CD4-positive, CD25-positive, alpha-beta regulatory T cell (primary cell): Measurements from ENCODE around the gene VSIG10L2. TPM values are rescaled to one million over a fixed set of nuclear protein-coding genes. Genes with fewer than 3 reads are reported as not detected.

ENCODE experiments used
- ATAC-seq, 2 donors: fragments of 150-1000 bp; cut with Tn5 transposase; one replicate each; pipeline ENCODE4 v1.10.0; 2021; ENCODE audit warnings: low read depth in 2 of 2, moderate number of reproducible peaks in 2 of 2, moderate library complexity in 1 of 2
- DNase-seq, 3 donors: peaks; one replicate each; pipeline versions ENCODE4 v3.0.0 to v3.0.0-alpha.2; 2012 to 2022; ENCODE audit warnings: mixed read lengths in 1 of 3
- H3K27ac ChIP-seq: one replicate; pipeline ENCODE4 v1.7.0; 2013; ENCODE audit warnings: mild to moderate bottlenecking, low read length; ENCODE audit not compliant: insufficient read depth, poor library complexity, severe bottlenecking
- H3K27me3 ChIP-seq: one replicate; pipeline ENCODE4 v1.7.0; 2013; ENCODE audit warnings: low read length; ENCODE audit not compliant: control insufficient read depth, insufficient read depth
- H3K36me3 ChIP-seq: one replicate; pipeline ENCODE4 v1.7.0; 2013; ENCODE audit warnings: mild to moderate bottlenecking, low read length, moderate library complexity; ENCODE audit not compliant: control insufficient read depth, insufficient read depth
- H3K4me1 ChIP-seq: 2 replicates; pipeline ENCODE4 v1.7.0; 2013; ENCODE audit warnings: mild to moderate bottlenecking, low read length; ENCODE audit not compliant: insufficient read depth, control insufficient read depth, poor library complexity, severe bottlenecking
- H3K4me3 ChIP-seq: one replicate; pipeline ENCODE4 v1.7.0; 2013; ENCODE audit warnings: low read depth, mild to moderate bottlenecking, low read length, moderate library complexity
- H3K9me3 ChIP-seq, 2 experiments: 1 replicate in 1 of 2; 2 replicates in 1 of 2; pipeline ENCODE4 v1.7.0; 2013; ENCODE audit warnings: low read length in 2 of 2, mild to moderate bottlenecking in 1 of 2, moderate library complexity in 1 of 2; ENCODE audit not compliant: control insufficient read depth in 2 of 2
- H3K27ac Mint-ChIP-seq, 3 donors: one replicate each; pipeline ENCODE4 v1.8.0; 2020 to 2022; ENCODE audit warnings: mild to moderate bottlenecking in 3 of 3, mixed read lengths in 3 of 3, moderate library complexity in 2 of 3
- H3K27me3 Mint-ChIP-seq: one replicate; pipeline ENCODE4 v1.8.0; 2022; ENCODE audit warnings: mild to moderate bottlenecking, mixed read lengths
- H3K36me3 Mint-ChIP-seq: one replicate; pipeline ENCODE4 v1.8.0; 2020; ENCODE audit warnings: mixed read lengths
- H3K4me1 Mint-ChIP-seq, 4 donors: one replicate each; pipeline ENCODE4 v1.8.0; 2020 to 2022; ENCODE audit warnings: mixed read lengths in 4 of 4, mild to moderate bottlenecking in 1 of 4
- H3K4me3 Mint-ChIP-seq, 4 donors: one replicate each; pipeline ENCODE4 v1.8.0; 2020 to 2022; ENCODE audit warnings: mild to moderate bottlenecking in 4 of 4, mixed read lengths in 4 of 4, moderate library complexity in 3 of 4
- H3K9me3 Mint-ChIP-seq, 7 donors: one replicate each; pipeline ENCODE4 v1.8.0; 2020 to 2022; ENCODE audit warnings: mixed read lengths in 7 of 7, mild to moderate bottlenecking in 3 of 7, moderate library complexity in 2 of 7
- polyA plus RNA-seq, 4 donors: library from polyadenylated mRNA; unstranded; fragments of 300-500 nt; fragmentation: Illumina TruSeq; gene quantifications; one replicate each; pipeline ENCODE4 v1.2.3, GENCODE V29; 2021
- total RNA-seq: library from RNA; stranded (reverse); gene quantifications from one replicate; pipeline ENCODE4 v1.2.3, GENCODE V29; 2022

Gene VSIG10L2
- total and polyA plus RNA-seq, 5 donors from 2014 or later, result not detected

- no peaks in the 10 kb centered on the region for H3K9me3 Mint-ChIP-seq
- H3K4me3 Mint-ChIP-seq, result no peak overlapping the region
- peaks cover 5% of the 10 kb centered on the region for H3K27me3 Mint-ChIP-seq
- ATAC-seq (no peak), DNase-seq (no peak)
- no peak overlapping the region for H3K27ac Mint-ChIP-seq
- Histone ChIP-seq H3K9me3 (no peaks in the 10 kb centered on the region), H3K4me3 (no peak overlapping the region), H3K27me3 (no peaks in the 10 kb centered on the region), H3K36me3 (no peaks in the 10 kb centered on the region), H3K4me1 (no peaks in the 10 kb centered on the region), H3K27ac (no peak overlapping the region)
- peaks cover 4% of the 10 kb centered on the region for H3K36me3 Mint-ChIP-seq
- H3K4me1 Mint-ChIP-seq, result peaks cover 0 to 7% (median 2%) of the 10 kb centered on the region in 4 donors
Measured at GRCh38 chr11:125994509-125994908, 48.7 kb downstream of the VSIG10L2 start.

DNA sequence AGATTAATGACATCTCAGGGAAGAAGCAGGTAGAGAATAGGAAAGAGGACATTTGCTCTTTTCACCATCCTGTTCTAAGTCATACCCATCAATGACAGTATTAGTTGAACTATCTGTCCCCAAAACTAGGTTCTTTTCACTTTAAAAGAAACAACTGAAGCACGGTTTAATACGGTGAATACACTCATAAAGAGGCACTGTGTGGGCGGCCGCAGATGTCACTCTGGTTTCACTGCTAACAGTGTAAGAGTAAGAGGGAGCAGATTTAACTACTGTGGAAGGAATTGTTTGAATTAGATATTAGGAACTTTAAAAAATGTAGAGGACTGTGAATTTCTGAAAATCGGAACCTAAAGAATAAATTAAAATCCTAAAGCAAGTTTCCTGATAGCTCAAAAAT lies 49.5 kb downstream of the VSIG10L2 start:
- H3K36me3 Mint-ChIP-seq, result peaks cover 4% of the 10 kb centered on the region
- no peak overlapping the region for H3K27ac Mint-ChIP-seq
- Histone ChIP-seq H3K27ac (no peak overlapping the region), H3K36me3 (no peaks in the 10 kb centered on the region), H3K27me3 (no peaks in the 10 kb centered on the region), H3K9me3 (no peaks in the 10 kb centered on the region), H3K4me1 (no peaks in the 10 kb centered on the region), H3K4me3 (no peak overlapping the region)
- peak in 1 of 3 donors; percentile 29 for DNase-seq
- H3K9me3 Mint-ChIP-seq, result no peaks in the 10 kb centered on the region
- H3K27me3 Mint-ChIP-seq, result peaks cover 3% of the 10 kb centered on the region
- H3K4me3 Mint-ChIP-seq, result no peak overlapping the region
- ATAC-seq, result no peak
- H3K4me1 Mint-ChIP-seq, result peaks cover 0 to 7% (median 2%) of the 10 kb centered on the region in 4 donors

DNA sequence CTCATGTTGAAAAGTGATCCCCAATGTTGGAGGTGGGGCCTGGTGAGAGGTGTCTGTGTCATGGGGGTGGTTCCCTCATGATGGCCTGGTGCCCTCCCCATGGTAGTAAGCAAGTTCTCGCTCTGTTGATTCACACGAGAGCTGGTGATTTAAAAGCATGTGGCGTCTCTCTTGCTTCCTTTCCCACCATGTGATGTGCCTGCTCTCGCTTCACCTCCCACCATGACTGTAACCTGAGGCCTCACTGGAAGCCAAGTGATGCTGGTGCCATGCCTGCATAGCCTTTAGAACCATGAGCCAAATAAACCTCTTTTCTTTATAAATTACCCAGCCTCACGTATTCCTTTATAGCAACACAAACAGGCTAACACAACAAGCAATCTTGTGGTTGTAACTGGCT lies 52.4 kb downstream of the VSIG10L2 start:
- Mint-ChIP-seq H3K4me3 (no peak overlapping the region), H3K36me3 (peaks cover 4% of the 10 kb centered on the region), H3K27me3 (no peaks in the 10 kb centered on the region), H3K4me1 (peaks cover 0 to 7% (median 2%) of the 10 kb centered on the region in 4 donors), H3K9me3 (no peaks in the 10 kb centered on the region), H3K27ac (no peak overlapping the region)
- ATAC-seq (no peak), DNase-seq (no peak)
- Histone ChIP-seq H3K27me3 (no peaks in the 10 kb centered on the region), H3K27ac (no peak overlapping the region), H3K36me3 (no peaks in the 10 kb centered on the region), H3K4me1 (no peaks in the 10 kb centered on the region), H3K9me3 (no peaks in the 10 kb centered on the region), H3K4me3 (no peak overlapping the region)

DNA sequence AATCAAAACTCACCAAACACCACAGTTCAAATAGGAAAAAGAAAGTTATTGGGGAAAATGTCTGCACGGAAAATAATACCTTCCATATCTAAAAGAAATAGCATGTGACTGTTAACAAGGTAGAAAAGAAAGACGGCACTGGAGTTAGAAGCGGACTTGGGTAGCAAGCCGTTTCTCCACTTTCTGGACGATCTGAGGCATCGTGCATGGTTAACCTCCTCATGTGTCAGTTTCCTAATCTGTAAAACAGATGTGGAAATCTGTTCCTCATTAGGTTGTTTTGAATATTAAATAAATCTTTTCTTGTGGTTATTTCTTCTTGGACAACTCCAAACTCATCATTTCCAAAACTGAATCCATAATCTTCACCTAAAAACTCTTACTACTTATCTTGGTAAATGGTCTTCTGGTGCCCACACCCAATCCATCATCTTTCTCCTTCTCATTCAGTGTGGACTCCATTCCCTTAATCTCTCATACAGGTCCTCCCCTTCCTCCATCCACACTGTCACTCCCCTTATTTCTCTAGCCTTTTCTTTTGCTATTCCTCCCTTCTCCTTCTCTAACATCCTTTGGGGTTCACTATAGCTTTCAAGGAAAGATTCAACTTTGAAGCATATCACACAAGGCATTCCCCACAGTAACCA lies 53.5 kb downstream of the VSIG10L2 start:
- no peak for ATAC-seq
- Histone ChIP-seq H3K36me3 (no peaks in the 10 kb centered on the region), H3K4me1 (no peaks in the 10 kb centered on the region), H3K9me3 (no peaks in the 10 kb centered on the region), H3K27ac (no peak overlapping the region), H3K4me3 (no peak overlapping the region), H3K27me3 (no peaks in the 10 kb centered on the region)
- Mint-ChIP-seq H3K27ac (no peak overlapping the region), H3K4me1 (peaks cover 0 to 7% (median 2%) of the 10 kb centered on the region in 4 donors), H3K36me3 (peaks cover 4% of the 10 kb centered on the region), H3K27me3 (no peaks in the 10 kb centered on the region), H3K4me3 (no peak overlapping the region), H3K9me3 (no peaks in the 10 kb centered on the region)
- no peak for DNase-seq

DNA sequence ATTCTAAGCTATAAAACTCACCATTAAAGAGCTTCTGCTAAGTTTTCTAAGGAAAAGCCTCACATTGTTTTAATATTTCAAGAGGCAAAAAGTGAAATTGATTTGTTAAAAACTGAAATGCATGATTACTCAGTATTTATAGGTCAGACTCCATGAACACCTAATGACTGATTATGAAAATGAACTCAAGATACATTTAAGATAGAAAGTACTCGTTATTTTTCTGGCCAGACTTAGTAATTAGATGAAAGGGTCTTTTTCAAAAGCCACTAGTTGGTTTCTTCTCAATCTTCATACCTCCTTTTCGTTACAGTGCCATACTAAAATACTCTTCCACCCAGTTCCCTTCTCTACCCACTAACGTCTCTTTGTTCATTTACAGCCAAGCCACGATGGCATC lies 56.3 kb downstream of the VSIG10L2 start:
- no peaks in the 10 kb centered on the region for H3K9me3 Mint-ChIP-seq
- no peaks in the 10 kb centered on the region for H3K4me1 Mint-ChIP-seq
- Histone ChIP-seq H3K27me3 (no peaks in the 10 kb centered on the region), H3K36me3 (no peaks in the 10 kb centered on the region), H3K4me3 (no peak overlapping the region), H3K4me1 (no peaks in the 10 kb centered on the region), H3K9me3 (no peaks in the 10 kb centered on the region), H3K27ac (no peak overlapping the region)
- H3K27me3 Mint-ChIP-seq, result no peaks in the 10 kb centered on the region
- H3K27ac Mint-ChIP-seq, result no peak overlapping the region
- H3K36me3 Mint-ChIP-seq, result peaks cover 2% of the 10 kb centered on the region
- DNase-seq (no peak), ATAC-seq (no peak)
- no peak overlapping the region for H3K4me3 Mint-ChIP-seq

Other genes with a start within 250 kb of the VSIG10L2 start
- not detected for gene PATE1, start 199.8 kb upstream of the VSIG10L2 start, total RNA-seq
- gene PATE1, start 199.8 kb upstream of the VSIG10L2 start, polyA plus RNA-seq, result not detected
- not detected for gene PATE2, start 167.2 kb upstream of the VSIG10L2 start, total RNA-seq
- not detected for gene PATE2, start 167.2 kb upstream of the VSIG10L2 start, polyA plus RNA-seq
- not detected for gene PATE3, start 157.9 kb upstream of the VSIG10L2 start, total RNA-seq
- not detected for gene PATE3, start 157.9 kb upstream of the VSIG10L2 start, polyA plus RNA-seq
- gene PATE4, start 112.7 kb upstream of the VSIG10L2 start, total RNA-seq, result not detected
- gene PATE4, start 112.7 kb upstream of the VSIG10L2 start, polyA plus RNA-seq, result not detected
- gene HYLS1, start 58.4 kb upstream of the VSIG10L2 start, total RNA-seq, result 3.1 TPM
- gene HYLS1, start 58.4 kb upstream of the VSIG10L2 start, polyA plus RNA-seq, result 10 to 100 TPM in 3 of 4 donors, 1 to 10 TPM in 1; 6.7 to 13.3 (median 11.8) TPM
- 4.8 TPM for gene PUS3, start 42.8 kb upstream of the VSIG10L2 start, total RNA-seq
- gene PUS3, start 42.8 kb upstream of the VSIG10L2 start, polyA plus RNA-seq, result 10 to 100 TPM; 11.0 to 15.1 (median 14.4) TPM
- not detected for gene DDX25, start 41.5 kb upstream of the VSIG10L2 start, total RNA-seq
- gene DDX25, start 41.5 kb upstream of the VSIG10L2 start, polyA plus RNA-seq, result not detected
- 2.1 TPM for gene CDON, start 116.8 kb downstream of the VSIG10L2 start, total RNA-seq
- 1 to 10 TPM in 1 of 4 donors, under 1 TPM in 2, not detected in 1; 0.10 to 1.2 (median 0.55) TPM for gene CDON, start 116.8 kb downstream of the VSIG10L2 start, polyA plus RNA-seq